Spinal cord (tissue), 10 donors: ENCODE data around the gene NTMT2. TPM values are rescaled to one million over a fixed set of nuclear protein-coding genes. Genes with fewer than 3 reads are reported as not detected.

Experiments
- DNase-seq, 6 donors: peaks; one replicate each; pipeline versions ENCODE4 v3.0.0 to v3.0.0-alpha.2; 2013 to 2015; ENCODE audit warnings: low spot score in 6 of 6, low read depth in 4 of 6
- H3K27ac ChIP-seq: one replicate; pipeline ENCODE4 v1.5.1; 2013; ENCODE audit warnings: low read depth, low read length, control low read depth
- H3K27me3 ChIP-seq: one replicate; pipeline ENCODE4 v1.6.1; 2013; ENCODE audit warnings: low read length; ENCODE audit not compliant: control insufficient read depth, insufficient read depth
- H3K36me3 ChIP-seq: one replicate; pipeline ENCODE4 v1.6.1; 2013; ENCODE audit warnings: low read length; ENCODE audit not compliant: control insufficient read depth, insufficient read depth
- H3K4me1 ChIP-seq: one replicate; pipeline ENCODE4 v1.6.1; 2013; ENCODE audit warnings: low read length; ENCODE audit not compliant: control insufficient read depth, insufficient read depth
- H3K4me3 ChIP-seq: one replicate; pipeline ENCODE4 v1.5.1; 2013; ENCODE audit warnings: low read depth, low read length, control low read depth
- H3K9me3 ChIP-seq: one replicate; pipeline ENCODE4 v1.6.1; 2013; ENCODE audit warnings: low read length; ENCODE audit not compliant: control insufficient read depth, insufficient read depth
- WGBS: methylation state at CpG from one replicate; pipeline ENCODE4 v1.1.5; 2013; ENCODE audit warnings: missing lambda C conversion rate; ENCODE audit not compliant: insufficient coverage; 5-methylcytosine and 5-hydroxymethylcytosine counted together
- polyA plus RNA-seq, 2 donors: library from polyadenylated mRNA; unstranded; fragments of 120-200 nt; gene quantifications; one replicate each; pipeline ENCODE4 v1.2.1, GENCODE V29; 2013; ENCODE audit not compliant: insufficient read length in 2 of 2
- total RNA-seq, 2 donors: library from RNA; depleted of rRNA in 1 of 2; stranded (reverse); fragments of 120-200 nt in 1 of 2; fragments of >200 nt in 1 of 2; gene quantifications; one replicate each; pipeline versions ENCODE4 v1.2.3 to v1.2.4, GENCODE V29; 2013 to 2014
- donor health status: healthy.

NTMT2 gene
- total and polyA plus RNA-seq, 4 donors: 0.25 to 0.50 (median 0.36) TPM; not detected in 1

- Histone ChIP-seq H3K4me3 (no peak overlapping the region), H3K4me1 (no peaks in the 10 kb centered on the region), H3K36me3 (no peaks in the 10 kb centered on the region), H3K27me3 (no peaks in the 10 kb centered on the region), H3K27ac (no peak overlapping the region), H3K9me3 (peaks cover 2% of the 10 kb centered on the region)
- WGBS: 87% methylated on average over 4 of the region's 7 CpGs
- no peak for DNase-seq
Measured at GRCh38 chr1:170174395-170174794, 28.6 kb downstream of the NTMT2 start.

- Histone ChIP-seq H3K9me3 (peaks cover 2% of the 10 kb centered on the region), H3K36me3 (no peaks in the 10 kb centered on the region), H3K27me3 (no peaks in the 10 kb centered on the region), H3K27ac (no peak overlapping the region), H3K4me3 (no peak overlapping the region), H3K4me1 (no peaks in the 10 kb centered on the region)
- no peak for DNase-seq
- 73% methylated on average over 3 of the region's 5 CpGs for WGBS
Measured at GRCh38 chr1:170175041-170175440, 29.3 kb downstream of the NTMT2 start.

GRCh38 chr1:170175484-170175883, 29.7 kb downstream of the NTMT2 start:
- no CpG with 5 or more reads among the region's 1 CpG for WGBS

DNA sequence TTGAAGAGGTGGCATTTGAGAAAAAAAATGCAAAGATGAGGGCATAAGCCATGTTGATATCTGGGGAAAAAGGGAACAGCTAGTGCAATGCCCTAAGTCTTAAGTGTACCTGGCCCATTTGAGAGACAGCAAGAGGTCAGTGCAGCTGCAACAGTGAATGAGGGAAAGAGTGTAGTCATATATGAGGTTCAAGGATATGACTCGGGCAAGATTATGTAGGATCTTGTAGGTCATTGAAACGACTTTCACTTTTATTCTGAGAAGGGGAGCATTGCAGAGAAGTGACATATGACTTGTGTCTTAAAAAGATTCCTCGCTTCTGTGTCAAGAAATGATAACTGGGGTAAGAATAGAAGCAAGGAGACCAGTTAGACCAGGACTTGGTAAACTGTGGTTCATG, 31.0 kb downstream of the NTMT2 start:
- Histone ChIP-seq H3K27ac (no peak overlapping the region), H3K36me3 (no peaks in the 10 kb centered on the region), H3K27me3 (no peaks in the 10 kb centered on the region), H3K4me3 (no peak overlapping the region), H3K4me1 (no peaks in the 10 kb centered on the region), H3K9me3 (no peaks in the 10 kb centered on the region)
- DNase-seq: no peak
- 92% methylated on average over 3 of the region's 3 CpGs for WGBS

More at GRCh38 chr1:170175484-170175883, 29.7 kb downstream of the NTMT2 start:
- H3K27me3 ChIP-seq: no peaks in the 10 kb centered on the region
- no peaks in the 10 kb centered on the region for H3K36me3 ChIP-seq
- DNase-seq: no peak
- H3K4me3 ChIP-seq: no peak overlapping the region
- H3K4me1 ChIP-seq: no peaks in the 10 kb centered on the region
- no peaks in the 10 kb centered on the region for H3K9me3 ChIP-seq
- no peak overlapping the region for H3K27ac ChIP-seq

GRCh38 chr1:170182442-170182841, 36.7 kb downstream of the NTMT2 start:
- no peak for DNase-seq
- WGBS: no CpG with 5 or more reads among the region's 2 CpGs
- H3K27me3 ChIP-seq: no peaks in the 10 kb centered on the region

DNA sequence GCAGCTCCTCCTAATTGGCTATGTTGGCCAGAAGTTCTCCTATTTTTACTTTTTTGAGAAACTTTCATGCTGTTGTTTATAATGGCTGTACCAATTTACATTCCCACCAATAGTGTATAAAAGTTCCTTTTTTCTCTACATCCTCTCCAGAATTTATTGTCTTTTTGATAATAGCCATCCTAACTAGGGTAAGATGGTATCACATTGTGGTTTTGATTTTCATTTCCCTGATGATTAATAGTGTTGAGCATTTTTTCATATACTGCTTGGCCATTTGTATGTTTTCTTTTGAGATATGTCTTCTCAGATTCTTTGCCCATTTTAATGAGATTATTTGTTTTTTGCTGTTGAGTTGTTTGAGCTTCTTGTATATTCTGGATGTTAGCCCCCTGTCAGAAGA, 46.8 kb downstream of the NTMT2 start:
- peaks cover 3% of the 10 kb centered on the region for H3K9me3 ChIP-seq
- H3K27ac ChIP-seq: no peak overlapping the region

More at GRCh38 chr1:170182442-170182841, 36.7 kb downstream of the NTMT2 start:
- H3K36me3 ChIP-seq: no peaks in the 10 kb centered on the region
- H3K4me1 ChIP-seq: no peaks in the 10 kb centered on the region
- H3K27ac ChIP-seq: no peak overlapping the region
- no peak overlapping the region for H3K4me3 ChIP-seq
- H3K9me3 ChIP-seq: no peaks in the 10 kb centered on the region

GRCh38 chr1:170194451-170194850, 48.7 kb downstream of the NTMT2 start:
- H3K4me3 ChIP-seq: no peak overlapping the region

More for the DNA sequence above, 46.8 kb downstream of the NTMT2 start:
- Histone ChIP-seq H3K36me3 (no peaks in the 10 kb centered on the region), H3K27me3 (no peaks in the 10 kb centered on the region), H3K4me3 (no peak overlapping the region), H3K4me1 (no peaks in the 10 kb centered on the region)
- DNase-seq: no peak

GRCh38 chr1:170196490-170197236, 50.9 kb downstream of the NTMT2 start:
- H3K4me1 ChIP-seq: no peaks in the 10 kb centered on the region
- H3K9me3 ChIP-seq: no peaks in the 10 kb centered on the region
- no CpG with 5 or more reads among the region's 2 CpGs for WGBS
- DNase-seq: no peak
- no peak overlapping the region for H3K4me3 ChIP-seq
- H3K27me3 ChIP-seq: no peaks in the 10 kb centered on the region
- H3K27ac ChIP-seq: no peak overlapping the region
- H3K36me3 ChIP-seq: no peaks in the 10 kb centered on the region

More at GRCh38 chr1:170194451-170194850, 48.7 kb downstream of the NTMT2 start:
- H3K27me3 ChIP-seq: no peaks in the 10 kb centered on the region
- no peaks in the 10 kb centered on the region for H3K4me1 ChIP-seq
- H3K36me3 ChIP-seq: no peaks in the 10 kb centered on the region
- H3K27ac ChIP-seq: no peak overlapping the region
- peaks cover 3% of the 10 kb centered on the region for H3K9me3 ChIP-seq
- 100% methylated on average over 1 of the region's 1 CpG for WGBS
- DNase-seq: no peak

- H3K4me1 ChIP-seq: no peaks in the 10 kb centered on the region
Measured at GRCh38 chr1:170198090-170198489, 52.3 kb downstream of the NTMT2 start.

DNA sequence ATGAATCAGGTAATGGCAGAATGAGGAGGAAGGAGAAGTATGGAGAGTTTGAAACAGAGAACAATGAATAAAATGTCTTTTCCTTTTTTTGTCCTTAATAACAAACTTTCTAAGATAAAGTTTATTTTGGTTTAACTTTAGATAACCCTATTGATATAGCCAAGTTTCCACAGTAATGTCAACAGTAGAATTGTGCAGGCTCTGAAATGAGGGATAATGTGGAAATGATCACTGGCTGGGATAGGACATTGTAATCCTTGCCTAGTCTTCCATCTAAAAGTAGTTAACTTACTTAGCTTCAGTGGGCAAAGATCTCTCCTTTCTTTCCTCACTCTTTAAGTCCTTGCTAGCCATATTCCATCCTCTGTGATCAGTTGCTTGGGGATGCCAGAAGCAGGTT, 52.8 kb downstream of the NTMT2 start:
- no peaks in the 10 kb centered on the region for H3K9me3 ChIP-seq

More at GRCh38 chr1:170198090-170198489, 52.3 kb downstream of the NTMT2 start:
- no peak overlapping the region for H3K4me3 ChIP-seq
- no peak overlapping the region for H3K27ac ChIP-seq
- DNase-seq: no peak
- H3K9me3 ChIP-seq: no peaks in the 10 kb centered on the region
- H3K36me3 ChIP-seq: no peaks in the 10 kb centered on the region
- 100% methylated on average over 1 of the region's 1 CpG for WGBS
- no peaks in the 10 kb centered on the region for H3K27me3 ChIP-seq

More for the DNA sequence above, 52.8 kb downstream of the NTMT2 start:
- no peaks in the 10 kb centered on the region for H3K4me1 ChIP-seq
- H3K36me3 ChIP-seq: no peaks in the 10 kb centered on the region
- DNase-seq: no peak
- H3K4me3 ChIP-seq: no peak overlapping the region
- H3K27ac ChIP-seq: no peak overlapping the region
- no peaks in the 10 kb centered on the region for H3K27me3 ChIP-seq
